ENCODE measurements around the gene CDC14B.
"Not testable (repeated sequence)": the region's sequence is repeated elsewhere in the genome, so short reads cannot be mapped to it uniquely, and the experiment has no call there.

DNA sequence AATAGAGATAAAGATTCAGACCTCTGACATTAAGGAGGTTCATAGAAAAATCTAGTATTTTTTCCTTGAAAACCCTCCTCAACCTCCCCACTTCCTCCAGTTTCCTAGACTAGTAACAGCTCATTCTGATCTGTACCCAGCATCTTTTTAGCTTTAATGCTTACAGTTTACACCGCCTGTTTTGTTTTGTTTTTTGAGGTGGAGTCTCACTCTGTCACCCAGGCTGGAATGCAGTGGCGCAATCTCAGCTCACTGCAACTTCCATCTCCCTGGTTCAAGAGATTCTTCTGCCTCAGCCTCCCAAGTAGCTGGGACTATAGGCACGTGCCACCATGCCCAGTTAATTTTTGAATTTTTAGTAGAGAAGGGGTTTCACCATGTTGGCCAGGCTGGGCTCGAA, 5.0 kb downstream of the CDC14B start:
- TF ChIP-seq EZH2 (IDR thresholded peaks at IDR 0.05; ENCODE audit: borderline replicate concordance, low read depth, low read length, poor library complexity, severe bottlenecking), result not testable (repeated sequence)
- TF ChIP-seq, protein P1, sequence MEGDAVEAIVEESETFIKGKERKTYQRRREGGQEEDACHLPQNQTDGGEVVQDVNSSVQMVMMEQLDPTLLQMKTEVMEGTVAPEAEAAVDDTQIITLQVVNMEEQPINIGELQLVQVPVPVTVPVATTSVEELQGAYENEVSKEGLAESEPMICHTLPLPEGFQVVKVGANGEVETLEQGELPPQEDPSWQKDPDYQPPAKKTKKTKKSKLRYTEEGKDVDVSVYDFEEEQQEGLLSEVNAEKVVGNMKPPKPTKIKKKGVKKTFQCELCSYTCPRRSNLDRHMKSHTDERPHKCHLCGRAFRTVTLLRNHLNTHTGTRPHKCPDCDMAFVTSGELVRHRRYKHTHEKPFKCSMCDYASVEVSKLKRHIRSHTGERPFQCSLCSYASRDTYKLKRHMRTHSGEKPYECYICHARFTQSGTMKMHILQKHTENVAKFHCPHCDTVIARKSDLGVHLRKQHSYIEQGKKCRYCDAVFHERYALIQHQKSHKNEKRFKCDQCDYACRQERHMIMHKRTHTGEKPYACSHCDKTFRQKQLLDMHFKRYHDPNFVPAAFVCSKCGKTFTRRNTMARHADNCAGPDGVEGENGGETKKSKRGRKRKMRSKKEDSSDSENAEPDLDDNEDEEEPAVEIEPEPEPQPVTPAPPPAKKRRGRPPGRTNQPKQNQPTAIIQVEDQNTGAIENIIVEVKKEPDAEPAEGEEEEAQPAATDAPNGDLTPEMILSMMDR (conservative IDR thresholded peaks at IDR 0.05; ENCODE audit: low read depth, low read length), result not testable (repeated sequence)

Data from A673 (cell line).